Lower lobe of right lung (tissue), 2 donors: ENCODE data around the gene PLA2G4E. TPM values are rescaled to one million over a fixed set of nuclear protein-coding genes. Genes with fewer than 3 reads are reported as not detected.

ENCODE experiments used
- ATAC-seq, 2 donors: fragments of 200-7000 bp; cut with Tn5 transposase; one replicate each; pipeline ENCODE4 v1.9.1; 2020 to 2022; ENCODE audit warnings: mild to moderate bottlenecking in 2 of 2, moderate library complexity in 2 of 2
- DNase-seq: peaks from one replicate; pipeline ENCODE4 v3.0.0-alpha.2; 2020
- H3K27ac ChIP-seq: fragments of 200-600 bp; one replicate; pipeline ENCODE4 v1.8.0; 2022
- H3K27me3 ChIP-seq: fragments of 200-600 bp; one replicate; pipeline ENCODE4 v1.8.0; 2022; ENCODE audit warnings: low read depth
- H3K36me3 ChIP-seq: fragments of 200-600 bp; one replicate; pipeline ENCODE4 v1.8.0; 2022; ENCODE audit warnings: mild to moderate bottlenecking
- H3K4me1 ChIP-seq: fragments of 200-600 bp; one replicate; pipeline ENCODE4 v1.8.0; 2022
- H3K4me3 ChIP-seq: fragments of 200-600 bp; one replicate; pipeline ENCODE4 v1.8.0; 2022; ENCODE audit warnings: mild to moderate bottlenecking
- H3K9me3 ChIP-seq: fragments of 200-600 bp; one replicate; pipeline ENCODE4 v1.8.0; 2022
- intact Hi-C: fragments of 100-400 bp; cut with DNase I; formaldehyde crosslinking; loops from one replicate; pipeline ENCODE4 v1.11.0; 2022
- total RNA-seq: library from RNA; stranded (reverse); fragmentation: NEBNext Ultra II Directional; extraction: Animal tissue kit (Norgen Biotek cat#: 25700); gene quantifications from one replicate; pipeline ENCODE4 v1.2.1, GENCODE V29; 2021
- TF ChIP-seq, protein P1 (sequence below): fragments of 200-600 bp; IDR thresholded peaks from one replicate; pipeline ENCODE4 v1.8.0; 2022; ENCODE audit warnings: antibody characterized with exemption, mild to moderate bottlenecking
- donor health status: DM: no; HTN: yes; CAD: no; lungs with severe emphysema.

Gene PLA2G4E
- total RNA-seq, 1 donor from 2014 or later: 1.1 TPM

- H3K4me1 ChIP-seq: no peaks in the 10 kb centered on the region
- H3K27ac ChIP-seq: no peak overlapping the region
- TF ChIP-seq, protein P1, sequence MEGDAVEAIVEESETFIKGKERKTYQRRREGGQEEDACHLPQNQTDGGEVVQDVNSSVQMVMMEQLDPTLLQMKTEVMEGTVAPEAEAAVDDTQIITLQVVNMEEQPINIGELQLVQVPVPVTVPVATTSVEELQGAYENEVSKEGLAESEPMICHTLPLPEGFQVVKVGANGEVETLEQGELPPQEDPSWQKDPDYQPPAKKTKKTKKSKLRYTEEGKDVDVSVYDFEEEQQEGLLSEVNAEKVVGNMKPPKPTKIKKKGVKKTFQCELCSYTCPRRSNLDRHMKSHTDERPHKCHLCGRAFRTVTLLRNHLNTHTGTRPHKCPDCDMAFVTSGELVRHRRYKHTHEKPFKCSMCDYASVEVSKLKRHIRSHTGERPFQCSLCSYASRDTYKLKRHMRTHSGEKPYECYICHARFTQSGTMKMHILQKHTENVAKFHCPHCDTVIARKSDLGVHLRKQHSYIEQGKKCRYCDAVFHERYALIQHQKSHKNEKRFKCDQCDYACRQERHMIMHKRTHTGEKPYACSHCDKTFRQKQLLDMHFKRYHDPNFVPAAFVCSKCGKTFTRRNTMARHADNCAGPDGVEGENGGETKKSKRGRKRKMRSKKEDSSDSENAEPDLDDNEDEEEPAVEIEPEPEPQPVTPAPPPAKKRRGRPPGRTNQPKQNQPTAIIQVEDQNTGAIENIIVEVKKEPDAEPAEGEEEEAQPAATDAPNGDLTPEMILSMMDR: no peak
- intact Hi-C loops: no loop called here
- DNase-seq (no peak), ATAC-seq (no peak)
- no peaks in the 10 kb centered on the region for H3K36me3 ChIP-seq
- no peaks in the 10 kb centered on the region for H3K27me3 ChIP-seq
- H3K4me3 ChIP-seq: no peak overlapping the region
- no peaks in the 10 kb centered on the region for H3K9me3 ChIP-seq
Measured at GRCh38 chr15:41994171-41994650, 26.6 kb downstream of the PLA2G4E start.

DNA sequence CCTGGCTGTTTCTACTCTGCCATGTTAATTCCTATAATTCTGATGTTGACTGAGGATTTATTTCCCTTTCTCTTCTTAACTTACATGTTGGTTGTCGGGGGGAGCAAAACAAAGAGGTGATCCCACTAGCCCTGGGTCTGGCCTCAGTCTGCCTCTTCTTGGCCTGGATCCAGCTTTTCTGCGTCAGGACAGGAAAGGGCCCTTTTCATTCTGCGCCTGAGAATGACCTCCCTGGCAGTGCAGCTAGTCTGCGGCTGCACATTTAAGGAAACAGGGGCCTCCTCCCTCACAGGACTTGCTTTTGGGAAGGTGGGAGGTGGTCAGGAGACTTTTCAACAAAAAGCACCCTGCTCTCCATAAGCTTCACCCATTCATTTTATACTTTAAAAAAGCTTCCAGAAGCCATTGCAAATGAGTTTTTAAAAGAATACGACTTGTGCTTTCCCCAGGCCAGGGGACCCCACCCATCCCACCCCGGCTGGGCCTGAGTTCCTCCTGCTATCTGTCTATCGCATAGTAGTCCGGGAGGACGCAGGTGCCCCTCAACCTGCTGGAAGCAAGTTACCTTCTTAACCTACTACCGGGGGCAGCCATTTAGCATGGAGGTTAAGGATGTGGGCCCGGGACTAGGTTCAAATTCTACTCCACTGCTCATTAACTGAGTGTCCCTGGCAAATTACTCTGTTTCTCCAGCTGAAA lies 27.2 kb downstream of the PLA2G4E start:
- H3K9me3 ChIP-seq: no peaks in the 10 kb centered on the region
- H3K27me3 ChIP-seq: no peaks in the 10 kb centered on the region
- ATAC-seq (no peak), DNase-seq (no peak)
- no peaks in the 10 kb centered on the region for H3K4me1 ChIP-seq
- H3K4me3 ChIP-seq: no peak overlapping the region
- TF ChIP-seq, protein P1: no peak
- H3K27ac ChIP-seq: no peak overlapping the region
- intact Hi-C loops: no loop called here
- no peaks in the 10 kb centered on the region for H3K36me3 ChIP-seq

DNA sequence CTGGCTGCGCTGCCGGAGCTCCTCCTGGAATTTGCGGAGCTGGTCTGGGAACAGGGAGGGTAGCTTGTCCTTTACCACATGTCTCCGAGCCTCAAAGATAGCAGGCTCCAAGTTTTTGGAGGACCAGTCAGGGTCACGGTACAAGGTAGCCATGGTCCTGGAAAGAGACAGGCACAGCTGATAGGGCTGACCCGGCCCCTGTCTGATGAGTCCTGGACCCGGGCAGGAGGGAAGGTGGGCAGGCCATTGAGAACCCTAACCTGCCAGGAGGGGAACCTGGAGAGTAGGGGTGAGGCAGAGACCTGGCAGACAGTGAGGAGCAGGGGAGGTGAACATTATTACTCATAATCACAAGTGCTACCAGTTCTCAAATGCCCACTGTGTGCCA lies 28.0 kb downstream of the PLA2G4E start:
- H3K36me3 ChIP-seq: no peaks in the 10 kb centered on the region
- no peaks in the 10 kb centered on the region for H3K9me3 ChIP-seq
- H3K27ac ChIP-seq: no peak overlapping the region
- DNase-seq (no peak), ATAC-seq (peak in 1 of 2 donors; percentile 11)
- TF ChIP-seq, protein P1: no peak
- H3K4me1 ChIP-seq: no peaks in the 10 kb centered on the region
- H3K4me3 ChIP-seq: no peak overlapping the region
- intact Hi-C loops: no loop called here
- no peaks in the 10 kb centered on the region for H3K27me3 ChIP-seq

DNA sequence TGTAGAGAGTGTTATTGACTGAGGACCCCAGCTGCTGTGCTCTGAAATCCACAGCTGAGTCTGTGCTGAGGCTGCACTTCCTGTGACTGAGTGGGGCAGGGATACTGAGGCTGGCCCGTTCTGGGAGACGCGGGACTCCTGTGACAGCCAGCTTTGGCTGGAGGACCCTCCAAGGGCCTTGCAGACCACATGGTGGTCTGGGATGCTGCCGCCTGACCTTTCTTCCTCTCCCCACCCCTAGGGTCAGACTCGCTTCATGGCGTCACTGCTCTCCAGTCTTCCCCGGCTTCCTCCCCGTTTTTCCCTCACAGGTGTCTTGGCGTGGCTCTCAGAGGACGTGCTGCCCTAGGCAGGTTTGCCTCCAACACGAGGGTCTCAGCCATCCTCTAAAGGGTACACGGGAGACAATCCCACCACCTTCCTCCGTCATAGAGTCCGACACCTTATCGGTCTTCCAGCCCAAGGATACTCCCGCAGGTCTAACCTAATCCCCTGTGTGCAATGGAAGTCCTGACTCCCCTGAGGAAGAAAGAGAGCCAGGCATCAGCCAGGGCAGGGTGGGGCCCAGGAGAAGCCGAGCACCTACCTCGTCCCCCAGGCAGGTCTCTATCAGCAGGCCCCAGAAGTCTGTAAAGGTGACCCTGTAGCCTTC lies 28.6 kb downstream of the PLA2G4E start:
- H3K4me1 ChIP-seq: no peaks in the 10 kb centered on the region
- no peak overlapping the region for H3K27ac ChIP-seq
- no peaks in the 10 kb centered on the region for H3K36me3 ChIP-seq
- no peaks in the 10 kb centered on the region for H3K27me3 ChIP-seq
- TF ChIP-seq, protein P1: no peak
- ATAC-seq: no peak
- no peaks in the 10 kb centered on the region for H3K9me3 ChIP-seq
- intact Hi-C loops: no loop called here
- no peak overlapping the region for H3K4me3 ChIP-seq
- DNase-seq: no peak

DNA sequence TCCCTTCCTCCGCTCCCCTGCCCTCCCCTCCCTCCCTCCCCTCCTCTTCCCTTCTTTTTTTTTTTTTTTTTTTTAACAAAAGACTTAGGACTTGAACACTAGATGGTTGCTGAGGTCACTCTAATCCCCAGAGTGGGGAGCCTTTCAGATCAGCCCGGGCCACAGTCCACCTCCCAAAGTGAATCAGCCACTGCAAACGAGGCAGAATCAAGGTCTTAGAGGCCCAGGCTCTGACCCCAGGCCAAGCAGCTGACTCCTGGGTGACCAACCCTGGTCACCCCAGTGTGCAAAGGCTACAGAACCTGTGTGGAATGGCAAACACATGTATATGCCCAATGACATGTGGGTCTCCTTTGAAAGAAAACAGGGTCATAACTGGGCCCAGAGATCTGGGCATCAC lies 30.2 kb downstream of the PLA2G4E start:
- intact Hi-C loops: no loop called here
- DNase-seq: no peak
- TF ChIP-seq, protein P1: no peak

More for the DNA sequence above, 30.2 kb downstream of the PLA2G4E start:
- Histone ChIP-seq H3K4me1 (no peaks in the 10 kb centered on the region), H3K4me3 (no peak overlapping the region), H3K27me3 (no peaks in the 10 kb centered on the region), H3K27ac (no peak overlapping the region), H3K9me3 (no peaks in the 10 kb centered on the region), H3K36me3 (no peaks in the 10 kb centered on the region)
- ATAC-seq: no peak
